HT-29 (cell line): ENCODE results near the gene SCN4B. TPM values are rescaled to one million over a fixed set of nuclear protein-coding genes. Genes with fewer than 3 reads are reported as not detected.

Experiments used
- DNase-seq: peaks from one replicate; pipeline ENCODE4 v3.0.0-alpha.2; 2015; ENCODE audit warnings: low spot score
- total RNA-seq: library from RNA; depleted of rRNA; stranded (reverse); fragments of >200 nt; shearing (Covaris generic); gene quantifications from 2 replicates; pipeline ENCODE4 v1.2.3, GENCODE V29; 2014

SCN4B gene
- total RNA-seq, 1 experiment from 2014 or later, result not detected

DNA sequence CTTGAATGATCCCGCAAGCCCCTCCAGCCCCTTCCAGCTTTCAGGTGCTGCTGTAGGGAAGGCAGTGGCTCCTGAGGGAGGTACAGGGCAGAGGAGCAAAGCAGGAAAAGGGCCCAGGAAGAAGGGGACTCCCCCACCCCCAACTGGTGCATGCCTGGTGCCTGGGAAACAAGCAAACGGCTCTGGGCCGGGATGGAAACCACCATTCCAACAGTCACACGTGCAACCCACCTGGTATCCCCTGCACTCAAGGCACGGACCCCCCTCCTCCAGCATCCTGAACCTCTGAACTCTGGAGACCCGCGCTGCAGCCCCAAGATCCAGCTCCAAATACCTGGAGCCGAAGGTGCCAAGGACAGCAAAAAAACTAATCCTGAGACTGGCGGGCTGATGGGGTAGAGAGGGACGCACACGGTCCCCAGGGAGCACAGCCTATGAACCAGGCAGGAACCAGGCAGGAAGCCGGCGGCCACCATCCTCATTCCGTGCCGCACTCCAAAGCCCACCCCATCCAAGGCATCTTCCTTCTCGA is 537 bp downstream of the SCN4B start:
- no peak for DNase-seq

- no peak for DNase-seq
These were observed 1.2 kb downstream of the SCN4B start for GRCh38 chr11:118151431-118151830.

- DNase-seq, result no peak
These were observed 3.1 kb downstream of the SCN4B start for GRCh38 chr11:118149493-118149892.

GRCh38 chr11:118148856-118149255 is 3.8 kb downstream of the SCN4B start:
- no peak for DNase-seq

DNA sequence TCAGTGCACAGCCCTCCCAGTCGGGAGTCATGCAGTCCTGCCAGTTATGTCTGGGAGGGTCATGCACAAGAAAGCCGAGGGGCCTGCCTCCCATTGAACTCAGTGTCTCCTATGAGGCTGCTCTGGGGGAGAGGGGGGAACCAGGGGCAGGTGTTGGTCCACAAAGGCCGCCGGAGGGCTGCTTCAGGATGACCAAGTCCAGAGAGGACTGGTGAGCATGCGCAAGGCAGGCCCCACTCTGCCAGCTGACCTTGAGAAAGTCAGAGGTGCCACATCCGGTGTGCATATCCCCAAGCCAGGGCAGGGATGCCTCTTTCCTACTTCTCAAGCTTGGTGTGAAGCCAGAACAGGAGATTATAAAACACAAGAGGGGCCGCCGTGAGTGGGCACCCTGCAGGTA is 4.4 kb downstream of the SCN4B start:
- DNase-seq, result no peak

DNA sequence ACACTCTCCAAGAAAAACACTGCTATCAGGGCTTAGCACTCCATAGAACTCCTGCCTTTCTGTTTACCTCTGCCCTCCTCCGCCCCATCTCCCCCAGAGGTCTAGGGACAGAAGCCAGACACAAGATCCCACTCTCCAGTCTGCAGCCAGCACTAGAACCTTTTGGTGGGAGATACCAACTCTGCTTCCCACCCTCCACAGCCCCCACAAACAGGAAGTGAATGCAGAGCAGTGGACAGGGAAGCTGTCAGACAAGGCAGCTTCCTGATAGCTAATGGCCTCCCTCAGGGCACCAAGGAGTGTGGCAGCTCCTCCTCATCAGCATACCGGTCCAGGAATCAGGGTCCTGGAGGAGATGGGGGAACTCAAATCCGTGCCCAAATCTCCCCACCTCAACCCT is 5.1 kb downstream of the SCN4B start:
- DNase-seq, result no peak

DNA sequence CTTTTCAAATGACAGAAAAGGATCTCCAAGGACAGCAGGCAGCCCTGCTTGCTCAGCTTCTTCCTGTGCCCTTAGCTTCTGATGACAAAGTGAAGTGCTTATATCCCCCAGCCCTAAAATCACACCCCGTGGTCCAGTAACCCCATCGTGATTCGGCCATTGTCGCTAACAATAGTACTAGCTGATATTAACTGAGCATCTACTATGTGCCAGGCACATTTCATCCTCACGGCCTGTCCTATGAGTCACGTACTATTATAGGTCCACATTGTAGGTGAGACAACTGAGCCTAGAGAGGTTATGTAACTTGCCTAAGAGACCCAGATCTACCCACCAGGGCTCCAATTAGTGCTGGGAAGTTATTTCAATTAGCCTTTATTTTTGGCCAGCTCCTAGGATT is 6.1 kb downstream of the SCN4B start:
- DNase-seq, result no peak

DNA sequence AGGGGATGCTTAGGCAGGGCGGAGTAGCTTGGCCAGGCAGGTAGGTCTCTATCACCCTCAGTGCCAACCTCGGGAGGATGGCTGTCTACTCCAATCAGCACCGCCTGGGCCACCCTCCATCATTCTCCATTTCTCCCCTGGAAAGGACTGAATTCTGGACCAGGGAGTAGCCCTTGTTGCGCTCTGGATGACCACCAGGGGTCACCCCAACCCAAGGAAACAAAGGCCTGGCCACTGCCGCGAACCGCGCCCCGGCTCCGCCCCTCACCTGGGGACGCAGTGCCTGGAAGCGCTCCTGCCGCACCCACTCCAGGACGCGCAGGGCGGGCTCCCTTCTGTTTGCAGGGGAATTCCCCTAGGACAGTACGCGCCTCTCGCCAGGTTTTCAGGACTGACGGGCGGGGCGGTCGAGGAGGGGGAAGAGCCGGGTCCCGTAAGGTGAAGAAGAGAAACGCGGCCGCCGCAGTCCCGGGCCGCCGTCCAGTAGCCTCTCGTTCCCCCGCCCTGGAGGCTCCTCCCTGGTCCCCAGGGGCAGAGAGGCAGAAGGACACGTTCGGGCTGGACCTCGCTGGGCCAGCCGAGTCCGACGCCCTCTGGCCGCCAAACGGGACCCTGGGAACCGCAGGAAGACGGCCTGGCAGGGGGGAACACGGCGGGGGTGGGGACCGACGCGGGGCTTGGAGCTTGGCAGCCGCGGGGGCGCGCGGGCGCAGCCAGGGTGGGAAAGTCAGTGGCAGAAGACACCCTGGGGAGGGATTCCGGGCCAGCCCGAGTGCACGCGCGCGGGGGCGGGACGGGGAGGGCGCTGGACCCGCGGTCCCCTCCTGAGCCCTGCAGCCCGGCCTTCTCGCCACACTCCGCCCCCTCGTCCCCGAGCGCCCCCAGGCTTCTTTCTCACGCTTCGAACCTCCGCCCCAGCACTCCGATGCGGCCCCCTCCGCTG is 7.1 kb downstream of the SCN4B start:
- DNase-seq, result peak; percentile 97

DNA sequence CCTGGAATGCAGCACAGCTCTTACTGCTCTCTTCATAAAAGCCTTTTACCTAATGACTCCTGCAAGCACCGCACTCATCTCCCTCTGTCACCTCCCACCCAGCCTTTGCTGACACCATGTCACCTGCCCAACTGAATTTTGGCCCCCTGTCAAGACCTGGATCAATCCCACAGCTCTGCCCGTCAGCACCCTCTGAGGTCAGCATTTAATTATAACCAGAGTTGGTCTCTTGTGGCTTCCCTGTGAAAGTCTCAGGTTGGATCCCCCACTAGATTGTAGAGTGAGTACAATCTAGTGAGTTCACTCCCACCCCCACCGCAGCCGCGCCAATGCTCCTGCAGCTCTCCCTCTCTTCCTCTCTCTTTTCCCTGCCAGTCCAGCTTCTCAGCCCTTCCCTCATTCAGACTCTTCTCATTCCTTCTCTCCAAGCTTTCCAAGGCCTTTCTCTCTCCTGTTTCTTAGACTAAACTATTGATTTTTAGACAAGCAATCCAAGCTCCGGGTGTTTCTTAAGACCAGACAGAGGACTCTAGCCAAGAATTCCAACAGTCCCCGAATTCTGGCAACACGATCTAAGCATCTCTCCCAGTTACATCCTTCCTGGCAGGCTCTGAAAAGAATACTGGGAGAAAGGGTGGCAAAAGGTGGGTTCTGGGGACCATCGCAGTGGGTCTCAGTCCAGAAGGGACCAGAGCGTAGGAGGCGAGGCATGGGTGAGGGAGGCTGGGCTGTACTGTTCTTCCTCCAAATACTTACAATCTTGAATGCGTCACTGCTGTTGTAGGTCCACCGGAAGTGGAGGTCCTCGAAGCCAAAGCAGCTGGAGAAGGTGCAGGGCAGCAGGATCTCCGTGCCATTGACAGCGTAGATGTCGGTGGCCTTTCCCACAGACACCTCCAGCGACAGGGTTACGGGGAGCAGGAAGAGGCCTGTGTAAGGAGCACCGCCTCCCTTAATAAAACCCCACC is 8.0 kb downstream of the SCN4B start:
- DNase-seq, result no peak

DNA sequence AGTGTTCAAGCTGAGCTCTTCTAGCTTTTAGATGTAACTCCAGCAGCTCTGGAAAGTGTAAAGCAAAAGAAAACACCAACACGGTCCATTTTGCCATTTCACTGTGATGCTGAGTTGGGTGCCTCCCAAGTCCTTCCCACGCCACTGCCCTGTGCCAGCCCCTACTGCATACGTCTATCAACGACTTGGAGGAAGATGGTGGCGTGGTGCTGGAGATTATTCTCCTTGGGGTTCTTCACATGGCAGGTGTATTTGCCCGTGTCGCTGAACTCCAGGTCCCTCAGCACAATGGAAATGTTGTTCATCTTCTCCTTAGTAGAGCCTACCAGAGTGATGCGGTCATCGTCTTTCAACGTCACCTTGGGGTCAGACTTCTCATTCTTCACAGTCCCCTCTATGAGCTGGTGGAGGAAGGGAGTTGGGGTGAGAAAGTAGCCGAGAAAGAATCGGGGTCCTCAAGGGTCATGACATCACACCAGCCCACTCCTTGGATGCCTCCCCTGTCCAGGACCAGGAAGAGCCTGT is 8.9 kb downstream of the SCN4B start:
- DNase-seq, result no peak

DNA sequence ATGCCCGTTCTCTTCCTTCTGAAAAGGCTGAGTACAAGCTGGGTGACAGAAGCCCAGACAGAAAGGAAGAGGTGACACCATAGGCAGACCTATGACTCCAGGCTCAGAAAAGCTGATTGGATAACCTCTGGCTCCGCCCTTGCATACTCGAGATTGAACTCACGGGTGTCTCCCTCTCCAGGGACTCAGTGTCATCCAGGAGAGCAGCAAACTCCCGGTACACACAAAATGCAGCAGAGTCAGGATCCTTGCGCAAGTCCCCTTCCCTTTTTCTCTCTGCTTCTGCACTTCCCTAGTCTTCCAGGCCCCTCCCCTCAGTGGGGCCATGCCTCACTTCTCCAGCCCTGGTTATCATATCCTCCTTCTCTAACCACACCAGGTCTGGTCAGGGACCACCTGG is 9.8 kb downstream of the SCN4B start:
- no peak for DNase-seq

GRCh38 chr11:118142081-118142480 is 10.5 kb downstream of the SCN4B start:
- no peak for DNase-seq

- DNase-seq, result no peak
These were observed 13.0 kb downstream of the SCN4B start for GRCh38 chr11:118139578-118139977.

DNA sequence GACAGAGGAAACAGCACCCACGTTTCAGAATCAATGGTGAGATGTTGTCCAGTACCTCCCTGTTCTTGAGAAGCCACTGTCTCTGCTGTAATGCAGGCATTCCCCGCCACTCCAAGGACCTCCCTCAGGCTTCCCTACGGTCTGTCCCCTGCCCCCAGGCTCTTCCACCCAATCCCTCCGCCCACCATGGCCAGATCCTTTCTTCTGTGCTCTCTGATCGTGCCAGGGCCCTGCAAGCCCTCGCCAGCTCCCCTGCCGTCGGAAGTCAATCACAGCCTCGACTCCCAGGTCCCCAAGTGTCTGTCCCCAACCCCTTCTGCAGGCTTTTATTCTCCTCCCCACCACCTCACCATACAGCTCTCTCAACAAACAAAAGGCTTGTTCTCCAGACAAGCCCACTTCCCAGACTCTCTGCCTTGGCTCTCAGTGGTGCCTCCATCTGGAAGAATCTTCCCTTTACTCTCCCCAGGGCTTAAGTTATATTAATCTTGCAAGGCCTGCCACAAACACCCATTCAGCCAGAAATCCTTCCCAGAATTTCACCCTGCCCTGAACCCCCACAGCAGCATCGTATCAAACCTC is 13.7 kb downstream of the SCN4B start:
- DNase-seq, result no peak

- no peak for DNase-seq
These were observed 15.8 kb downstream of the SCN4B start for GRCh38 chr11:118136801-118137200.

- DNase-seq, result no peak
These were observed 16.3 kb downstream of the SCN4B start for GRCh38 chr11:118136341-118136740.

GRCh38 chr11:118135796-118136165 is 16.8 kb downstream of the SCN4B start:
- no peak for DNase-seq

GRCh38 chr11:118135051-118135795 is 17.4 kb downstream of the SCN4B start:
- no peak for DNase-seq

- DNase-seq, result no peak
These were observed 18.8 kb downstream of the SCN4B start for GRCh38 chr11:118133816-118134215.

DNA sequence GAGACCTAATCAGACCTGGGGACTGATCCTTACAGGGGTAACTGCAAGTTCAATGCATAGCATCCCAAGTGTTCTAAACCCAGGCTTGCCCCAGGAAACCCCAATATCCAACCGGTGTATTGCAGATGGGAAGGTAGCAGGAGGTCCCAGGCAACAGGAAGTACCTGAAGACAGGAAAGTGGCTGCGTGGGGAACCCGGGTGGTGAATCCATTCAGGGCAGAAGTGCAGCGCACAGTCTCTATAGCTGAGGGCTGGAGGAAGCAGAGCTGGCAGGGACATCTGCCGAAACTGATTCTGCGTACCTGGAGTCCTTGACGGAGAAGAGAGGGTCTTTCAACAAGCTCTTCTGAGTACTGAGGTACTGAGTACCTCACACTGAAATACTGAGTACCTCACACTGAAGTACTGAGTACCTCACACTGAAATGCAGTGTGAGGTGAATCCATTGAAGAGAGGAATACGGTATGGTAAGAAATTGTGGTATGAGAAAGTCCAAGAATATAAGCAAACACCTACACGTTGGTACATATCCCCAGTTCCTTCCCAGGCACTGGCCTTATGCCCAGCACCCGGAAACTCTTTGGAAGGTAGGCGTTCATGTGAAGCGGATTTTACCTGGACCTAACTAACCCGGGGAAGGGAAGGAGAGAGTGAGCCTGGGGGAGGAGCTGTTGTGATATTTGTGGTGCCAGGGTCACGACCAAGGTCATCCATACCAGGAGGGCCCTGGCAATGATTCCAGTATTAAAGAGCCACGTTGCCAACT is 20.1 kb downstream of the SCN4B start:
- DNase-seq, result no peak
